ENCODE measurements around the gene GRK5.

Gene GRK5

DNA sequence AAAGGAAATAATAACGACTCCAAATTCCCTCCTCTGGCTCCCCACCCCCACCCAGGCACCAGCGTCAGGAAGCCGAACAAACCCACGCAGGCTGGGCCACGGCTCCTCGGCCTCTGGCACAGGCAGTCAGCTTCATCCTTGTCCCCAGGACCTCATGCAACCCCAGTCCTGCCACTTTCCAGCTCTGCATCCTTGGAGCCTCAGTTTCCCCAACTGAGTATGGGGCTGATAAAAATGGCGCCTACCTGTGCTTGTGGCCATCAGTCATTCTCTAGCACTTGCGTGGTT, 198.1 kb downstream of the GRK5 start:
- DNase-seq (ENCODE audit: low read depth) = no peak

DNA sequence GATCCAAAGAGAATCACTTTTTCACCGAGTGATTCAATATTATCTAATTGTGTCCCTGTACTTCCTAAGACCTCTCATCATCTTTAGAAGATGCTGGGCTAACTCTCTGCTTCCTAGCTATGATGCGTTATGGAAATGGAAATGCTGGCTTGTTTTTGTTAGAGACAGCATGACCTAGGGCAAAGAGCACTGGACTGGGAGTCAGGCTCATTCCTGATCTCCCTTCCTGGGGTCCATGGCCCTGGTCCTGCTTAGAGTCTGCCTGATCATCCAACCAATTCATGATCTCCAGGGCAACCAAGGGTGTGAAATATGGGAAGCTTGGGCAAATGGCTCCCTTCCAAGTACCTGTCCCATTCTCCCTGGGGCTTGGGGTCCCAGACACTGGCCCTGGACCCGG, 198.8 kb downstream of the GRK5 start:
- DNase-seq (ENCODE audit: low read depth) = no peak

DNA sequence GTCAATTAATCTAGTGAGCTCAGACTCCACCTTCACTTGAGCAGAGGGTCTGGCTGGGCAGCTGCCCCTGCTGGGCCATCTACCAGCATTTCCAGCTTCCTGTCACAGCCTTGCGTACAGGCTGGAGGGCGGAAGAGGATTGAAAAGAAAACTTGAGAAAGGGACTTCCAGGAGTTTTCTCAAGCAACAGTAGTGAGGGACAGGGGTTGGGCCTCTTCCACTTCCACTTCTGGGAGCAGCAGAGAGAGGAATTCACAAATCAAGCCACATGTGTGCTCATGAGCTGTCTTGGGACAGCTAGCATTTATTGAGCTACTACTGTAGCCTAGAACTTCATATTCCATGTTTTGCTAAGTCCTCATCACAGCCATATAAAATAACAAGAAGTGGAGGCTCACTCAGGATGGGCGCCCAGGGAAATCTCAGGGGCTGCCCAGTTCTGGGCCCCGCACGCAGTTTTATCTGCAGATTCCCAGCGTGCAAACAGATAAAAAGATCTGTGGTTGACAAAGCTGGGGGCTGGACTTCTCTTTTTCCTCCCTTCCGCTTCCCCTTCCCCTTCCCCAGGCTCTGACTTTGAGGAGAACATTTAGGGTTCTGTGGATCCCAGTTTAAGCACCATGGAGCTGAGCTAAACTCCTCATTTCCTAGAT, 199.4 kb downstream of the GRK5 start:
- no peak for DNase-seq (ENCODE audit: low read depth)

- DNase-seq (ENCODE audit: low read depth) = no peak
These were observed 199.9 kb downstream of the GRK5 start for GRCh38 chr10:119407254-119407777.

GRCh38 chr10:119408072-119408471, 200.7 kb downstream of the GRK5 start:
- DNase-seq (ENCODE audit: low read depth) = no peak

DNA sequence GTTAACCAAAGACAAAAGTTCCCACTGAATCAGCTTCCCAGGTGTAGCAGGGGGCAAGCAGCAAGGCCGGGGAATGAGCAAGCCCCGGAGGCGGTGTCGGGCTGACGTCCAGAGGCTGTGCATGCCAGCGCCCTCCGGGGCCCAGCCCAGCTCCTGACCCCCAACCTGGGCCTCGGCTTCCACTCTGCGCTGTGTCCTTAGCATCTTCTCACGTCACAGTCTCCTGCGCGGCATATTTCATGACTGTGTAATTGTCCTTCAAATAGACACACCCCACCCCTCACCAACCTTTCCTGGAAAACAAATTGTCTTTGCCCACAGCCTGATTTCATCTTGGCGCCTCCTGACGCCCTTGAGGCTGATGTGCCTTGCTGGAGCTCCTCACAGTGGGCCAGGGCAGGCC, 201.6 kb downstream of the GRK5 start:
- DNase-seq (ENCODE audit: low read depth) = no peak

- DNase-seq (ENCODE audit: low read depth) = no peak
These were observed 202.0 kb downstream of the GRK5 start for GRCh38 chr10:119409385-119409784.

DNA sequence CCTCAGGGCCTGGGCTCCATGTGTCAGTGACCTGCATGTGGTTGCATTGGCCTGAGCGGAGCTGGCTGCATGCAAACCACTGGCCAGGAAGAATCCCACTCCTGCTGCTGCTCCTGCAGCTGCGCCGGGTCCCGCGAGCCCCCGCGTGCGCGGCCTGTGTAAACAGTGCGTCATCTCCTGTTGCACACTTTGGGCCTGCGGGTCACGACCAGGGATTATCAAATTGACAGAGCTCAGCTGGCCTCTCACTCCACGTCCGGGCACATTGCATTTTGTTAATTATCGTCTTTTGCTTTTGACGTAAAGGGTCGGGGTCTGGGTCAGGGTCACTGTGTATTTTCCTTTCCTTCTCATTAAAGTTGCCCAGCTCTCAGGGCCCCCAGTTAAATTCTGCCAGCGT, 202.5 kb downstream of the GRK5 start:
- DNase-seq (ENCODE audit: low read depth) = no peak

- DNase-seq (ENCODE audit: low read depth) = no peak
These were observed 203.2 kb downstream of the GRK5 start for GRCh38 chr10:119410361-119411116.

- DNase-seq (ENCODE audit: low read depth) = no peak
These were observed 205.1 kb downstream of the GRK5 start for GRCh38 chr10:119412244-119413092.

DNA sequence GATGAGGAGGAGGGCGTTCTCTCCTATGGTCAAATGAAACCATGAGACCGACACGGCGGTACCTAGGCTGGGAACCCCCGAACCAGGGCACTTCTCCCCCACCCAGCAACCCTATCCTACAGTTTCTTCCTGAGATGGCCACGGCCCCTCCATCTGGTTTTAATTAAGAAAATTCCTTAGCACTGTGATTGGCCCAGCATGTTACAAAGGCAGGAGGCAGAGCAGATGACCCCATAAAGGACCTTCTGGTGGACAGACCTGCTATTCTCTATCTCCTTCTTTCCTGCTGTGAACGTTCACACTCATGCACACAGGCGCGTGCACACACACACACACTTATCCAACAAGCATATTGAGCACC, 205.7 kb downstream of the GRK5 start:
- no peak for DNase-seq (ENCODE audit: low read depth)

- DNase-seq (ENCODE audit: low read depth) = no peak
These were observed 206.2 kb downstream of the GRK5 start for GRCh38 chr10:119413471-119414080.

- no peak for DNase-seq (ENCODE audit: low read depth)
These were observed 206.8 kb downstream of the GRK5 start for GRCh38 chr10:119414081-119414611.

- DNase-seq (ENCODE audit: low read depth) = no peak
These were observed 207.8 kb downstream of the GRK5 start for GRCh38 chr10:119415121-119415520.

DNA sequence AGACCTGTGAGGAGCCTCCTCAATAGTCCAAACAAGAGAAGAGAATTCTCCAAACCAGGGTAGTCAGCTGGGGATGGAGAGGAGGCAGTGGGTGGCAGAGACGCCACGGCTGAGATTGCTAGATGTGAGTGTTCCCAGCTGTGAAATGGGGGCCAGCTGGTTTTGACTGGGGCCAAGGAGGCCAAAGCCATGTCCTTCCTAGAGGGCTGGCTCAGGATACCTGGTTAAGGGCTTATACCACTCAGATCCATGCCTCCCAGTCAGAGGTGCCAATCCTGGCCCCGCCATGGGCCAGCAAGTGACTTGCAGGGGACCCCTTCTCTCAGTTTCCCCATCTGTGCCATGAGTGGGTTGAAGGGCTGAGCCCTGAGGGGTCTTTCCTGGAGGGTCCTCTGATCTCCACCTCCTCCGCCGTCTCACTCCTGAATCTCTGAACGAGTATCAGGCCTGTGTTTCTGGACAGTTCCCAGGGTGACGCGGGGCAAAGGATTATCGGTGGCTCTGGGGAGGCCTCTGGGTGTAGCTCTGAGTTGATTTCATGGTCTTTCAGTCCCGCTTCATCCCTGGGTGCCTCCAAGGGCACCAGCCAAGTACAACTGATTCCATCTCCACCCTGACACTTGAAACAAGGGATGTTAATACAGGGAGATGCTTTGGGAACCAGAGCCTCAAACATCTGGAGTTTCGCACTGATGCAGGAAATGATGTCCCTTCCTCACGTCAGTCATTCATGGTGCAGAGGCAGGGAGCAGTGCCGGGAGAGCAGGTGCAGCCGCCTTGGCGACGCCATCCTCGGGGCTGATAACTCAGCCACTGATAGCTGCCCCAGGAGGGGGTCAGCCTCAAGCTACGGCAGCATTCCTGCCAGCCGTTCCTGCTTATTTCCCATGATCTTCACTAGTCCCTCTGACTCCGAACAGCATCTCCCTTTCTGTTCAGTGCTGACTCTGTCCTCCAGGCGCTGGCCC, 208.4 kb downstream of the GRK5 start:
- DNase-seq (ENCODE audit: low read depth) = no peak

GRCh38 chr10:119416855-119417254, 209.5 kb downstream of the GRK5 start:
- peak; percentile 36 for DNase-seq (ENCODE audit: low read depth)

GRCh38 chr10:119417852-119418251, 210.5 kb downstream of the GRK5 start:
- DNase-seq (ENCODE audit: low read depth) = no peak

GRCh38 chr10:119418362-119418761, 211.0 kb downstream of the GRK5 start:
- no peak for DNase-seq (ENCODE audit: low read depth)

GRCh38 chr10:119419931-119420330, 212.6 kb downstream of the GRK5 start:
- DNase-seq (ENCODE audit: low read depth) = no peak

DNA sequence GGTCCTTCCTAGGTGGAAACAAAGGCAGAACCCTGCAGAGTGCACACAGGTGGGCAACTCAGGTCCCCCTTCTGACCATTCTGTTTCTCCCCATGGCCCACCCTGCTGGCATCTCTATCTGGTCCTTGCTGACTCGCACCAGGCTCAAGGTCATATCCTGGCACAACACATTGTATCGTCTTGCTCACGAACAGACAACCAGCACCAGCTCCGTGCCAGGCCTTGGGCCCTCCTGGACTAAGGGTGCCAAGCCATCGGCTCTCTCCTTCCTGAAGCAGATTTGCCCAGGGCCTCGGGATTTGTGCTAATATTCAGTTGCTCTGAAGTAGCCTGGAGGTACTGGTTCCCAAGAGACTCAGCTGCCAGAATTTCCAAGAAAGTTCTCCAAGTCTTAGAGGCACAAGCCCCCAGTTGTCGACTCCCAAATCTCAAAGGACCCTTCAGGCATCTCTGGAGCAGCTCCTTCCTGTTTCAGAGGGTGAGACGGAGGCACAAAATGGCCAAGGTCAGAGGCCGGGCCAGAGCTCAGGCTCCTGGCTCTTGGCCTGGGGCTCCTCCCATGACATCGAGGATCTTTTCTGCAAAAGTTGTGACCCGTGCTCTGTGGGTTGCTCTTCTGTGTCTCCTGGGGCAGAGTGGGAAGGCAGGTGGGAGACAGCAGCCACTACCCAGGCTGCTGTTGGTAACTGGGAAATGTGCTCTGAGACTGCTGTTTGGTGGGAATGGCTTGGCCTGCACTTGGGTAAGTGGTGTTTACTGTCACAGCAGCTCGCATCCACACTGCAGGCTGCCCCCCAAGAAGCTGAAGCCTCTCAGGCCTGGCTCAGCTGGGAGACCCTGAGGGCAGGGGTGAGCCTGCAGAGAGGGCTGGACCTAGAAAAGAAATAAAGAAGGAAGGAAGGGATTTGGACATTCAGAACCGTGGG, 213.8 kb downstream of the GRK5 start:
- DNase-seq (ENCODE audit: low read depth) = no peak

Data from stimulated activated CD8-positive, alpha-beta memory T cell treated with anti-CD3 and anti-CD28 coated beads, Interleukin-15, amount 100 ng/mL, for 1 hour (primary cell).